Activated CD8-positive, alpha-beta memory T cell treated with anti-CD3 and anti-CD28 coated beads for 4 hours (primary cell): ENCODE data around the gene CDK9.
"Not testable (repeated sequence)": the region's sequence is repeated elsewhere in the genome, so short reads cannot be mapped to it uniquely, and the experiment has no call there.

Experiments
- DNase-seq, 2 donors: peaks; one replicate each; pipeline ENCODE4 v3.0.0-alpha.2; 2020; ENCODE audit warnings: low read depth in 2 of 2

CDK9 gene

DNA sequence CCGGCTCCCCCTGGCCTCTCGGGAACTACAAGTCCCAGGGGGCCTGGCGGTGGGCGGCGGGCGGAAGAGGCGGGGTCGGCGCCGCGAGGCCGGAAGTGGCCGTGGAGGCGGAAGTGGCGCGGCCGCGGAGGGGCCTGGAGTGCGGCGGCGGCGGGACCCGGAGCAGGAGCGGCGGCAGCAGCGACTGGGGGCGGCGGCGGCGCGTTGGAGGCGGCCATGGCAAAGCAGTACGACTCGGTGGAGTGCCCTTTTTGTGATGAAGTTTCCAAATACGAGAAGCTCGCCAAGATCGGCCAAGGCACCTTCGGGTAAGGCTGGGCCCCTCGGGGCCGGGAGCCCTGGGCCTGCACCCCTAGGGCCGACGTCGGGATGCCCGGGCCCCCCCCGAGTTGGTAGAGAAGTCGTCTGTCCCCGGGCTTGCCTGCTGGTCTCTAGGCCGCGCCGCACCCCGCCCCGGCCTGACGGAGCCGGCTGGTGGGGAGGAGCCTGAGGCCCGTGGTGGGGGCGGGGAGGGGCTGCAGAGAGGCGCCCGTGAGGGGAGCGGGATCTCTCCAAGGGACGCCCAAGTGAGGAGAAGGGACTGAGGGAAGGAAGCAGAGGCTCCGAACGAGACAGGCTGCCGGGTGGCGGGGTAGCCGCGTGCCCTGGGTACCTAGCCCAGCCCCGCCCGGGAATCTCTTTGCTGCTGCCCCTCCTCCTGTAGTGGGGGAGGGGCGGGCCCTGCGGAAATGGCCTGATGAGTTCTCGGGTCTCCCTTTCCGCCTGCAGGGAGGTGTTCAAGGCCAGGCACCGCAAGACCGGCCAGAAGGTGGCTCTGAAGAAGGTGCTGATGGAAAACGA, at the start of gene CDK9:
CDK9 (plus strand) TSS at position 102 of the 840 bp plus-strand sequence; CDS start at position 217, 115 bp downstream.
- peak; percentile 83 to 89 for DNase-seq

DNA sequence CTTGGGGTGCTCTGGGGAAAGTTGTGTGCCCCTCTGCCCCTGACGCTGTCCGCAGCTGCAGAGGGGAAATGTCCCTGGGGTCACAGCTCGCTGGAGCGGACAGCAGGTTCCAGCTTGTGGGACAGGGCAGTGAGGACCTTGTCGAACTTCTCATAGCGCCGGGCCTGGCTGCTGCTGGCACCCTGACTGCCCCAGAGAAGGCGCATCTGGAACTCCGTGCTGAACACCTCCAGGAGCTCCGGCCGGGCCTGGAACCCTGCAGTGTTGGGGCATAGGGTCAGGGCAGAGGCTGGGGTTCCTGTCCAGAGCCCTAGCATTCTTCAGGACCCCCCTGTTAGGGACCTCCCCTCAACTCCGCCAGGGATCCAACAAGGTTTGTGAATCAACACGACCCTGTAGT, 47.2 kb upstream of the CDK9 start:
- no peak for DNase-seq

DNA sequence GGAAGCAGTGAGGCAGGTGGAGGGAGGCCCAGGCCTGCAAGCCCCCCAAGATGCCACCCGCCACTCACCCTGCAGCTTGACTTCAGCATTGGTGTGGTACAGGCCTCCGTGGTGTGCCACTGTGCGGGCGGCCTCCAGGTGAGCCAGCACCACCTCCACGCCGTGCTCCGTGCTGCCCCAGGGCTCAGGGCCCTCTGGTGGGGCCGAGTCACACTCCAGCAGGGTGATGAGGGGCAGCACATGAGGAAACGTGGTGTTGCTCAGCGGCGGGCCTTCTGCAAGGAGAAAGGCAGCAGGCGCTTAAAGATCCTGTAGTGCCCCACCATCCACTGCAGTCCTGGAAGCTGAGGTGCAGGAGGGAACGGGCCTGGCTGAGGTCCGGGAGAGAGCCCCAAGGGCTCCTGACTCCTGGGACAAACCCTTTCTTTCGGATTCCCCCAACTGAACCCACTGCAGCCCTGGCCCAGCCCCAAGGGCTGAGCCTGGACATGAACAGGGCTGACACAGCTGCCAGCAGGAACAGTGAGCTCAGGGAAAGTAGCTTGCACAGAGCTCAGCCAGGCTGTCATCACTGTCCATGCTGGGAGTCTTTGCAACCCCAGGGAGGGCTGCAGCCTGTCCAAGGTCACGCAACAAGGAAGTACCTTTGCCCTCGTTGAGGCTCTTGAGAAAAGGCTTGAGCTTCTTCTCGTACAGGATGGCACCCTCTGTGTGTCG, 46.1 kb upstream of the CDK9 start:
- no peak for DNase-seq

DNA sequence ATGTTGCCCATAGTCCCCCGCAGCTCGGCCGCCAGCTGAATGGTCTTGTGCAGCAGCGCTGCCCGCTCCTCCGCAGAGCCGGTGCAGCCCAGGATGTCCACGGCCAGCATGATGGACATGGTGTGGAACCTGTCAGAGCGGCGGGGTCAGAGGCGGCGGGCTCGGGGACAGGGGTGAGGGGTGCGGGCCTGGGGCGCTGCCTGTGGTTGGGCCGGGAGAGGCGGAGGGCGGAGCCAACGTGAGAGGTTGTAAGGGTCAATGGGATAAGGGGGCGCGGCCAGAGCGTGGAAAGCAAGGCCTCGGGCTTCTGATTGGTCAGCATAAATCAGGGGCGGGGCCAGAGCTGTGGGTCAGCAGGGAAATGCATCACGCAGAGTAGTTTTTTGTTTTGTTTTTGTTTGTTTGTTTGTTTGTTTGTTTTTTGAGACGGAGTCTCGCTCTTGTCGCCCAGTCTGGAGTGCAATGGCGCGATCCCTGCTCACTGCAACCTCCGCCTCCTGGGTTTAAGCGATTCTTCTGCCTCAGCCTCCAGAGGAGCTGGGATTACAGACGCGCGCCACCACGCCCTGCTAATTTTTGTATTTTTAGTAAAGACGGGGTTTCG, 43.9 kb upstream of the CDK9 start:
- DNase-seq: no peak

DNA sequence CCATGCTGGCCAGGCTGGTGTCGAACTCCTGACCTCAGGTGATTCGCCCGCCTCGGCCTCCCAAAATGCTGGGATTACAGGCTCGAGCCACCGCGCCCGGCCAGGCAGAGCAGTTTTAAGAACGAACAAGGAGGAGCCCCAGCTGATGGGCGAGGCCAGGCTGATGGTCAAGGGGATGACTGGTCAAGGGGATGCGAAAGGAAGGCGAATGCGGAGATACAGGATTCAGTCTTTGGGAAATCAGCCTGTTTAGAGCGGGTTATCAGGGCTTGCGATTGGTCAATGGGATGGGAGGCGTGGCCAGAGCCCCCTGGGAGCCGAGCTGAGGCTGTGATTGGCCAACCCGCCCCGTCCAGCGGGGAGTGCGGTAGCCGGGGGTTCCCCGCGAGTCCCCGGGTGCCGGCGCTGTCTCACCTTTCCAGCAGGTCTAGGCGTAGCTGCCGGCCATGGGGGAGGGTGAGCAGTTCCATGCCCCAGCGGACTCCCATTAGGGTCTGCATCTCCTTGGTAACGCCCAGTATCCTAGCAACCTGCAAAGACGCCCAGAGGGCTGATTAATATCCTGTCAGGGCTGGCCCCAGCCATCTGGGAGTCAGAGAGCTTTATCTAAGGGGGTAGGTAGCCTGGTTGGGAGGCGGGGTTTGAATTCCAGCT, 43.3 kb upstream of the CDK9 start:
- no peak for DNase-seq

DNA sequence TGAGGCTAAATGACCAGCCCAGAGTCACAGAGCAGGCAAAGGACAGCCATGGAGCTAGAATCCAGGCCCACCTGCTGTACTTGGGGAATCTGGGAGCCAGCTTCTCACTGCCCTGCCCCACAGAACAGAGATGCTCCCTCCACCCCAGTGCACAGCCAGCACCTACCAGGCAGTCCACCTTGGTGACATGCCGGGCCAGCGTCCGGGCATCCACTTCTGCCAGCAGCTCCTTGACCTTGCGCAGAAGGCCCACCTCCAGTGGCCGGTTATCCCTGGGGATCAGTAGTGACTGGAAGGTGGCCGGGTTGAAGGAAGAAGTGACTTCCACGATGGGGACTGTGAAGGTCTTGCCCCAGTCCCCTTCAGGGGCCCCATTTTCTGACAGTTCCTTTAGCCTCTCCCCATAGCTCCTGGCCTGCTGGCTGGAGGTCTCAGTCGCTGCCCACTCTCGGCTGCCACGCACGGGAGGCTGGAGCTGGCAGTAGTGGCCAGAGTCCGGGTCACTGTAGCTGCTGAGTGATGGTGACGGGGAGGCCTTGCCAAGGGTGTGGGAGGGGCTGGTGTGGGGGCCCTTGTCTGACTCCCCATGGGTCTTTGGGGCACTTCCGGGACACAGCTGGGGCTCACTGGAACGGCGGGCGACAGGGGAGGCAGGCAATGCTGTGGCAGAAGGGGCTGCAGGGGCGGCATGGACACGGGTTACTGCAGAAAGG, 41.3 kb upstream of the CDK9 start:
- no peak for DNase-seq

DNA sequence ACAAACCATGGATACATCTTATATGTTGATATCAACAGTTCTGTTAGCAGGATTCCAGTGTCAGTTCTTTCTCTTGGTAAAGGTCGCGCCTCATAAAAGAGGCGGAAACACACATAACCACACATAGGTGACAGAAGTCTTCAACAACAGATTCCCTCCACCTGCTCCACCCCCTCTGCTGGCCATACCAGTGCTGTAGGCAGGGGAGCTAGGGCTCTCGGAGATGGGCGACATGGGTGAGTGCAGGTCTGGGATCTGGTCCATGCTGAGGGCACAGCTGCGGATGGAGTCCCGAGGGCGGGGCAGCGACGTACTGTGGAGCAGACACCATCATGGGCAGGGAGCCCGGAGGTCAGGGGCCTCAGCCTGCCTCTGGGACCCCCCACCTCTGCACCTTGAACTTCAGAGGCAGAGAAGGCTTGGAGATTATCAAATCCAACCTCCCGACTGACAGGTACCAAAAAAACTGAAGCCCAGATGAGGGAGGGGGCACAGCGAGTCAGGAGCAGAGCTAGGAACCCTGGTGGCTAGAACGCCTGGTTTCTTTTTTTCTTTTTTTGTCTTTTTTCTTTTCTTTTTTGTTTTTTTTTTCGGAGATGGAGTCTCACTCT, 38.8 kb upstream of the CDK9 start:
- no peak for DNase-seq

DNA sequence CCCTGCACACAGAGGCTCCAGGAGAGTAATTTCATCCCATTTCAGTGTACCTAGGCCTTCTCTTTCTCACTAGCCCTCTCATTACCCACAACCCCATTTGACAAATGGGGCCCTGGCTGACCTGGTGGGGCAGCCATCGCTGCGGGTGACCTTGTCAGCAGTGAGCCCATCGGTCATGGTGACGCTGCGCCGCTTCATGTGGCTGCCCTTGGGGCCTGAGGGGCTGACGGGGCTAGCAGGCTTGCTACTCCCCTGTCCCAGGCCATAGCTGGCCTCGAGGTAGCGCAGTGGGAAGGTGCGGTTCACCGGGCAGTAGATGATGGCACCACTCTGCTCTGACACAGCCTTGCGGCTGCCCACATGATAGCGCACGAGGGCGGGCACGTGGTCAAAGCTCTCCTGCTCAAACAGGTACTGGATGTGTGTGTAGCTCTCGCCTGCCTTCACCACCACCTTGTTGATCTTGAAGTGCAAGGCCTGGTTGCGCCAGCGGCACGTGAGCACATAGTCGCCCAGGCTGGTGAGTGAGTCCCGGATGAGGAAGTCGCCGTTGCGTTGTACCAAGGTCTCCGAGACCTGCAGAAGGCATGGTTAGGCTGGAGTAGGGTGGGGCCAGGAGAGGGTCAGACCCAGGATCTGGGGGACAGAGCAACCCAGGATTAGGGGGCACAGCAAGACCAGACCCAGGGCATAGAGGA, 36.6 kb upstream of the CDK9 start:
- DNase-seq: no peak

DNA sequence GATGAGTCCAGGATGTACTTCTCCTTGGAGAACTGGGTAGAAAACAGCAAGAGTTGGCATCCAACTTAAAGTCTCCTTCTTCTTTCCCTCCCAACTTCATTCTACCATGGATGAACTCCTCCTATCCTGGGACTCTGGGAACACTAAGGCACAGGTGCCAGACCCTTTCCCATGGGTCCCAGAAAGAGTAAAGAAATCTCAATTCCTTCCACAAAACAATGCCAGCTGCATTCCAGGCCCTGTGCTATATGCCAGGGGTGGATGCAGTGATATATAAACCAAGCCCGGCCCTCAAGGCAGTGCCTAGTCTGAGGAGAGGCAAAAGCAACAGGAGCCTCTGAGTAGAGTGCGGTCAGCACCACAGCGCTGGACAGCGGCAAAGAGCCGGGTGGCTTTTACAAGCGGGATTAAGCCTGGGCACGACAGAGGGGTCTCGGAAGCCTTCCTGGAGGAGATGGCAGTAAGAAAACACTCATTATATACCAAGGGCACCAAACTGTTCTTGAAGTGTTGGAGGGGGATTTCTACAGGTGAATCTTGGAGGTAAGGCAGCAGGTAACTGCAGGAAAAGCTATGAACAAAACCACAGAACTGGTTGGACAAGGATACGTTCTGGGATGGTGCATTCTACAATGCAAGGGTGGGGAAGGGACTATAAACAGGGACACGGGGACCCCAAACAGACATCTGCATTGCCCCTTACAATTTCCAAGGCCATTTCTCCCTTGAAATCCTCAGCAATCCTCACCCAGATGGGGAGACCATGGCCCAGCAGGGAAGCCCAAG, 34.4 kb upstream of the CDK9 start:
- no peak for DNase-seq

DNA sequence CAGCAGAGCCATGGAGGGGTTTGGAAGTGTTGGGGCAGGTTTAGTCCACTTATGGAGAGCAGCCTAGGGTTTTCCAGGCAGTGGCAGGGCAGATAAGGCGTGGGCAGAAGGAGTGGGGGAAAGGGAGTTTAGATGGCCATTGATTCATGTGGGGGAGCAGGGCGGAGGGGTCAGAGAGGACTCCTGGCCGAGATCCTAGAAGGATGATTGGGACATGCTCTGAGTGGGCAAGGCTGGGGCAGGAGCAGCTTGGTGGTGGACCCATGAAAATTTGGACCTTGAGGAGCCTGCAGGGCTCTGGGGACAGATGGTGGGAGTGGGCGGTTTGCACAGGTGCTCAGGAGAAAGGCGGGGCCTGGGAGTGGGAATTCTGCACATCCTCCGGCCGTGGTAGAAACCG, 32.7 kb upstream of the CDK9 start:
- DNase-seq: no peak

DNA sequence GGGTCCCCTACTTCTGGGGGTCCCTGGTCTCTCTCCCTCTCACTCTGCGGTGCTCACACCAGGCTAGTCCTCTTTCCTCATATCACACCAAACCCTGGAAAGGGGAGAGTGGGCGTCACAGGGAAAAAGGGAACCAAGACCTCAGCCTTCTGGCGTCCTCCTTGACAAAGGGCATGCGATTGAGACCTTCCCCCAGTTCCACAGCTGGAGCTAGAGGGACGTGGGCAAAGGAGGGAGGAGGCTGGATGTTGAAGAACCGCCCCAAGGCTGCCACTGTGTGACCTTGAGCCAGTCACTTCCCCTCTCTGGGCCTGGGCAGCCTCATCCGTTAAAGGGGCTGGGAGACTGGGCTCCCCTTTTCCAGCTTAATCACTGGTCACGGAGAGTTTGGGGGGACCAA, 32.2 kb upstream of the CDK9 start:
- DNase-seq: no peak

DNA sequence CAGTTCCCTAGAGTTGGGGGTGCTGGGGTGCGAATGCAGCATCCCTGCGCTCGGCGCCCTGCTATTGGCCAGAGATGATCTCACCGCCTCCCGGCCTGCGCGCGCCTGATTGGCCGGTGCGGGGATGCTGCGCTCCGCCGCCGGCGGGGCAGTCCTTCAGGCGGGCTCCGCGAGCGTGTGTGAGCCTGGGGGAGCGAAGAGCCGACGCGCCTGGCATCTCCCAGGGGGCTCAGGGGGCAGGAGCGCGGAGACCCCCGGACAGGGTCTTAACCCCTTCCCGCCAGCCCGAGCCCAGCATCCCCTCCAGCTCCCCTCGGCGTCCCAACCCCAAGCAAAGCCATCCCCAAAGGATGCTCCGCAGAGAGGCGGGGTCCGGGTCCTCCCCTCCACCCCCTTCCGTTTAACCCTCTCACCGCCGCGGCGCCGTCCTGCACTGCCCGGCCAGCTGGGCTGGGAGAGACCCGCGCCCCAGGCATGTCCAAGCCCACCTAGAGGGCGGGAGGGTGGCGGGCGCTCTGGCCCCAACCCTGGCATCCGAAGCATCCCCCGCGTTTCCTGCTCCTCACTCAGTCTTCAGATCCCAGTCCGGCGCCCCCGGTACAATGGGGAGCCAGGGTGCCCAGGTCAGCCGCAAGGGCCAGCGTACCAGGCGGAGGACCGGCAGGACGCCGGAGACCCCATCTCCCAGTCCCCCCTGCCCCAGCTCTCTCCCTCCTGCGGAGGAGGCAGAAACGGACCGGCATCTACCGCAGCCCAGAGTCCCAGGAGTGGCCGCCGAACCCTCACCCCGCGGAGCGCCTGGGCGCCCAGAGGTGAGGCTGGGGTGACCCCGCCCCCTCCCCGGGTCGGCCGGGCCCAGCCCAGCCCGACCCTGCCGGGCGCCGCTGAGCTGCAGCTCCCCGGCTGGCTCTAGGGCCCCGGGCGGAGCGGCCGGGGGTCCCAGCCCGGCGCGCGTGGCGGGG, 31.5 kb upstream of the CDK9 start:
- DNase-seq: no peak

DNA sequence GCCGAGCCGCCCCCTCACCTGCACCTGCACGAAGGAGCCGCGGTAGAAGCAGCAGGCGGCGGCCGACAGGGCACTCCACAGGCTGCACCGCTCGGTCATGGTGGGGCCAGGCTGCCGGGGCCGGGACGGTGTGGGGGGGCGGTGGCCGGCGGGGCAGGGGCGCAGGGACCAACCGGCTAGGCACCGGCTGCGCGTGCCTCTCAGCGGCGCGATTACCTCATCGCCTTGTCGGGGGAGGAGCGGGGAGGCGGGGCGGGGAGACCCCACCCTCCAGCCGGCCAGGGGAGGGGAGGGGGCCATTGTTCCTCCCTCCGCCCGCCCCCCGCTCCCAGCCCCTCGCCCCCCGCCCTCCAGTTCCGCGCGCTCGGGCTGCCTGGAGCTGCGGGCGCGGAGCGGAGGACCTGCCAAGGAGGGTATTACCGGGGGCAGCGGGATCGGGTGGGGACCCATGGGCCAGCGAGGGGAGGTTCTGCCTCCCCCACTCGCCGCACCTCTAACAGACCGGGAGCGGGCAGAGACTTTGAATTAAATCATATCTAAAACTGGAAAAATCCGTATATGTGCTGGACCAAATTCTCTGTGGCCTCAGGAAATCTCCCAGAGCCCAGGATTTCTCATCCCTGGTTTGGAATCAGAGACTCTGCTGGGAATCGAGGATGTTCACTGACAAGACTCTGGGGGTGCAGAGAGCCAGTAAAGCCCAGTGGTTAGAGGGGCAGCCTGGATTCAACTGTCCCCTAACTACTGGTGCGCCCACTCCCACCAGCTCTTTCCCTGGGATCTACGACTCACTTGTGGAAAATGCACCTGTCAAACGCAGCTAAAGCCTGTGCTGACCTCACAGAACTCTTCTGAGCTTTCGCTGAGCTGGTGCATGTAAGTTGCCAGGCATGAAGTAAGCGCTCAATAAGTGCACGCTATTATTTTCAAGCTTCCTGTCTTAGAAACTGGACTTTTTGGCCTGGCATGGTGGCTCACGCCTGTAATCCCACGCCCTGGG, 30.5 kb upstream of the CDK9 start:
- DNase-seq: no peak

DNA sequence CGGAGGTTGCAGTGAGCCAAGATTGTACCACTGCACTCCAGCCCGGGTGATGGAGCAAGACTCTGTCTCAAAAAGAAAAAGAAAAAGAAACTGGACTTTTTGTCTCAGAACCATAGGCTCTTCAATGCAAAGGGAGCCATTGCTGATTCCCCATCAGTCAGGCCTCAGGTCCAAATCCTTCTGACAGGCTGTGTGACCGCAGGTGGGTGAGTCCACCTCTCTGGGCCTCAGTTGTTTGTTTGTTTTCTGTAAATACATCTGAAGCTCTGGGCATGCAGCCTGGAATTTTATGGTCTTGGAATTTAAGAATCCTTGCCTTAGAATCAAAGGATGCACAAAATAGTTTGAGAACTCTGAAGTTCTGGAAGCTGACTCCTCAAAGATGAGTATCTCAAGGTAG, 29.6 kb upstream of the CDK9 start:
- DNase-seq: no peak

DNA sequence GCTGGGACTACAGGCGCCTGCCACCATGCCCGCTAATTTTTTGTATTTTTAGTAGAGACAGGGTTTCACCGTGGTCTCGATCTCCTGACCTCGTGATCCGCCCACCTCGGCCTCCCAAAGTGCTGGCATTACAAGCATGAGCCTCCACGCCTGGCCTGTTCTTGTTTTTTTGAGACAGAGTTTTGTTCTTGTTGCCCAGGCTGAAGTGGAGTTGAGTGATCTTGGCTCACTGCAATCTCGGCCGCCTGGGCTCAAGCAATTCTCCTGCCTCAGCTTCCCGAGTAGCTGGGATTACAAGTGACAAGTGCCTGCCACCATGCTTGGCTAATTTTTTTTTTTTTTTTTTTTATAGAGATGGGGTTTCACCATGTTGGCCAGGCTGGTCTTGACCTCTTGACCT, 29.1 kb upstream of the CDK9 start:
- not testable (repeated sequence) for DNase-seq

DNA sequence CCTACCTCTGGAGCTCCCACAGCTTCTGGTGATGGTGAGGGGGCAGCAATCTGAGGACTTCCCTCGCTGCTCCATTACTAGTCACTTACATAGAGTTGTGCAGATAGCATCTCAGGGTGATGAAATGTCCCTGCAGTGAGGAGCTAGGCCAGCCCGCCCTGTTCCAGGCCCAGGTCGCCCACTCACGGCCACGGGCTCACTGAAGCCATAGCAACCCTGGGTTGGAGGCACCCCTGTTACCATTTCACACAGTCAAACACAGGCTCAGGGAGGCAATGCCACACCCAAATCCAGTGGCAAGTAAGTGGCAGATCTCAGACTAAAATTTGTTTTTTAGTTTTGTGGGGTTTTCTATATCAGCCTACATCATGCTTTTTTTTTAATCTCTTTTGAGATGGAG, 27.0 kb upstream of the CDK9 start:
- DNase-seq: no peak

DNA sequence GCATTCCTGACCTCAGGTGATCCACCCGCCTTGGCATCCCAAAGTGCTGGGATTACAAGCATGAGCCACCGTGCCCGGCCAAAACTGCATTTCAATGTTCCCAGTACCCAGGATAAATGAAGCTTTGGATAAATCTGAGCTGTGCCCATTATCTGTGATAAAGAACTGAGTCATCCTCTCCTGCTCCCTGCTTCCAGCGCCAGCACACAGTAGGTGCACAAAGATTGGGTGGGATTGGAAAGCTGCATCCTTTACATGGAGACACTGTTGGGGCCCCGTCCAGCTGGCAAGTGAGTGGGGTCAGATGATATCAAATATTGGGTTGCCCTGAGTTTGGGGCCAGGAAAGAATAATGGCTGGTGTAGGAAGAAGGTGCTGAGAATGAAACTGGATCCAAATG, 24.8 kb upstream of the CDK9 start:
- DNase-seq: no peak
